ENCODE results near the gene UGT1A9. TPM values are rescaled to one million over a fixed set of nuclear protein-coding genes. Genes with fewer than 3 reads are reported as not detected.

The UGT1A9 gene
- total RNA-seq, 2 donors from 2014 or later, result 2.0 to 2.3 TPM

- H3K36me3 ChIP-seq, result no peaks in the 10 kb centered on the region
- no peaks in the 10 kb centered on the region for H3K27me3 ChIP-seq
- intact Hi-C loops (cut with DNase I), result no loop called here
- no peak overlapping the region for H3K27ac ChIP-seq
- no peaks in the 10 kb centered on the region for H3K9me3 ChIP-seq
- no peak overlapping the region for H3K4me3 ChIP-seq
- H3K4me1 ChIP-seq, result no peaks in the 10 kb centered on the region
- TF ChIP-seq, protein P1, sequence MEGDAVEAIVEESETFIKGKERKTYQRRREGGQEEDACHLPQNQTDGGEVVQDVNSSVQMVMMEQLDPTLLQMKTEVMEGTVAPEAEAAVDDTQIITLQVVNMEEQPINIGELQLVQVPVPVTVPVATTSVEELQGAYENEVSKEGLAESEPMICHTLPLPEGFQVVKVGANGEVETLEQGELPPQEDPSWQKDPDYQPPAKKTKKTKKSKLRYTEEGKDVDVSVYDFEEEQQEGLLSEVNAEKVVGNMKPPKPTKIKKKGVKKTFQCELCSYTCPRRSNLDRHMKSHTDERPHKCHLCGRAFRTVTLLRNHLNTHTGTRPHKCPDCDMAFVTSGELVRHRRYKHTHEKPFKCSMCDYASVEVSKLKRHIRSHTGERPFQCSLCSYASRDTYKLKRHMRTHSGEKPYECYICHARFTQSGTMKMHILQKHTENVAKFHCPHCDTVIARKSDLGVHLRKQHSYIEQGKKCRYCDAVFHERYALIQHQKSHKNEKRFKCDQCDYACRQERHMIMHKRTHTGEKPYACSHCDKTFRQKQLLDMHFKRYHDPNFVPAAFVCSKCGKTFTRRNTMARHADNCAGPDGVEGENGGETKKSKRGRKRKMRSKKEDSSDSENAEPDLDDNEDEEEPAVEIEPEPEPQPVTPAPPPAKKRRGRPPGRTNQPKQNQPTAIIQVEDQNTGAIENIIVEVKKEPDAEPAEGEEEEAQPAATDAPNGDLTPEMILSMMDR (IDR thresholded peaks at IDR 0.05), result no peak
- no peak overlapping the region for H3K9ac ChIP-seq (ENCODE audit: low read depth in 2 of 2, low read length in 2 of 2)
- no peak for DNase-seq
Observed at GRCh38 chr2:233775414-233775813, 103.7 kb downstream of the UGT1A9 start.

GRCh38 chr2:233778030-233778429, 106.3 kb downstream of the UGT1A9 start, which contains the start of gene MROH2A:
MROH2A (plus strand) TSS chr2:233778330; CDS start chr2:233779359, 1,029 bp downstream.
- intact Hi-C loops (cut with DNase I), result no loop called here
- no peaks in the 10 kb centered on the region for H3K36me3 ChIP-seq
- H3K9me3 ChIP-seq, result no peaks in the 10 kb centered on the region
- no peak for DNase-seq
- no peak within 1 kb of the TSS for H3K9ac ChIP-seq (ENCODE audit: low read depth in 2 of 2, low read length in 2 of 2)
- no peak within 1 kb of the TSS for H3K4me3 ChIP-seq
- H3K4me1 ChIP-seq, result no peaks in the 10 kb centered on the region
- TF ChIP-seq, protein P1 (IDR thresholded peaks at IDR 0.05), result no peak
- no peaks in the 10 kb centered on the region for H3K27me3 ChIP-seq
- no peak within 1 kb of the TSS for H3K27ac ChIP-seq

DNA sequence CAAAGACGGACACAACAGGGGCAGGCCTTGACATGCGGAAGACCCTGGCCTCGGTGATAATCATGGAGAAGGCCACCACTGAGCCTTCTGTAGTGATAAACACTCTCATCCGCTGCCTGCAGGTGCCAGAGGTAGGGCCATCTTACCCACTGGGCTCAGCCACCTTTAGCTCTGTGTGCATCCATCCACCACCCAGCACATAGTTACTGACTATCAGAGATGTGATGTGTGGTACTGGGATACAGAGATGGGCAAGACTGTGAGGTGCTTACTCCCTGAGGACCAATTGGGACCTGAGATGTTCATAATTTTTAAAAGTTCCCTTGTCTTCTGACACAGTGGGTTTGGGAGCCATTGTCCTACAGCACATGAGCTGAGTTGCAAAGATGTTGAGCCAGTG, 108.0 kb downstream of the UGT1A9 start:
- H3K36me3 ChIP-seq, result no peaks in the 10 kb centered on the region
- H3K27ac ChIP-seq, result no peak overlapping the region
- H3K4me1 ChIP-seq, result no peaks in the 10 kb centered on the region
- no peaks in the 10 kb centered on the region for H3K9me3 ChIP-seq
- TF ChIP-seq, protein P1 (IDR thresholded peaks at IDR 0.05), result no peak
- H3K27me3 ChIP-seq, result no peaks in the 10 kb centered on the region
- H3K4me3 ChIP-seq, result no peak overlapping the region
- intact Hi-C loops (cut with DNase I), result no loop called here
- DNase-seq, result no peak
- H3K9ac ChIP-seq (ENCODE audit: low read depth in 2 of 2, low read length in 2 of 2), result no peak overlapping the region

DNA sequence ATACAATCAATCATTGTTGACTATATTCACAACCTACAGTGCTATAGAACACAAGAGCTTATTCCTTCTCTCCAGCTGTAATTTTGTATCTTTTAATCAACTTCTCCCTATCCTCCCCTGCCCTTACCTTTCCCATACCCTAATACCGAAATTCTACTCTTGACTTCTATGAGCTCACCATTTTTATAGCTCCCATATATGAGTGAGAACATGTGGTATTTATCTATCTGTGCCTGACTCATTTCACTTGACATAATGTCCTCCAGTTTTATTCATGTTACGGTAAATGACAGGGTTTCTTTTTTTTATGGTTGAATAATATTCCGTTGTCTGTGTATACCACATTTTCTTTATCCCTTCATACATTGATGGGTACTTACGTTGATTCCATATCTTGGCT, 109.1 kb downstream of the UGT1A9 start:
- Histone ChIP-seq H3K27me3 (no peaks in the 10 kb centered on the region), H3K4me1 (no peaks in the 10 kb centered on the region), H3K36me3 (no peaks in the 10 kb centered on the region), H3K9ac (ENCODE audit: low read depth in 2 of 2, low read length in 2 of 2) (no peak overlapping the region), H3K27ac (no peak overlapping the region), H3K4me3 (no peak overlapping the region), H3K9me3 (no peaks in the 10 kb centered on the region)
- no peak for DNase-seq
- TF ChIP-seq, protein P1 (IDR thresholded peaks at IDR 0.05), result no peak
- intact Hi-C loops (cut with DNase I), result no loop called here

- Histone ChIP-seq H3K27me3 (no peaks in the 10 kb centered on the region), H3K9ac (ENCODE audit: low read depth in 2 of 2, low read length in 2 of 2) (no peak overlapping the region), H3K27ac (no peak overlapping the region), H3K9me3 (no peaks in the 10 kb centered on the region), H3K4me1 (no peaks in the 10 kb centered on the region), H3K36me3 (no peaks in the 10 kb centered on the region), H3K4me3 (no peak overlapping the region)
- TF ChIP-seq, protein P1 (IDR thresholded peaks at IDR 0.05), result no peak
- DNase-seq, result peak; percentile 9
- intact Hi-C loops (cut with DNase I), result no loop called here
Observed at GRCh38 chr2:233789554-233789953, 117.9 kb downstream of the UGT1A9 start.

Data from colonic mucosa (tissue), 4 donors.